Measurements from ENCODE around the gene CTPS1.

Gene CTPS1

GRCh38 chr1:40945491-40945973 is 34.0 kb upstream of the CTPS1 start (continued):
- TF ChIP-seq, protein P1, sequence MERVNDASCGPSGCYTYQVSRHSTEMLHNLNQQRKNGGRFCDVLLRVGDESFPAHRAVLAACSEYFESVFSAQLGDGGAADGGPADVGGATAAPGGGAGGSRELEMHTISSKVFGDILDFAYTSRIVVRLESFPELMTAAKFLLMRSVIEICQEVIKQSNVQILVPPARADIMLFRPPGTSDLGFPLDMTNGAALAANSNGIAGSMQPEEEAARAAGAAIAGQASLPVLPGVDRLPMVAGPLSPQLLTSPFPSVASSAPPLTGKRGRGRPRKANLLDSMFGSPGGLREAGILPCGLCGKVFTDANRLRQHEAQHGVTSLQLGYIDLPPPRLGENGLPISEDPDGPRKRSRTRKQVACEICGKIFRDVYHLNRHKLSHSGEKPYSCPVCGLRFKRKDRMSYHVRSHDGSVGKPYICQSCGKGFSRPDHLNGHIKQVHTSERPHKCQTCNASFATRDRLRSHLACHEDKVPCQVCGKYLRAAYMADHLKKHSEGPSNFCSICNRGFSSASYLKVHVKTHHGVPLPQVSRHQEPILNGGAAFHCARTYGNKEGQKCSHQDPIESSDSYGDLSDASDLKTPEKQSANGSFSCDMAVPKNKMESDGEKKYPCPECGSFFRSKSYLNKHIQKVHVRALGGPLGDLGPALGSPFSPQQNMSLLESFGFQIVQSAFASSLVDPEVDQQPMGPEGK (CRISPR knock-in tag; IDR thresholded peaks at IDR 0.05; ENCODE audit: borderline replicate concordance) = no peak
- TF ChIP-seq, protein P2, sequence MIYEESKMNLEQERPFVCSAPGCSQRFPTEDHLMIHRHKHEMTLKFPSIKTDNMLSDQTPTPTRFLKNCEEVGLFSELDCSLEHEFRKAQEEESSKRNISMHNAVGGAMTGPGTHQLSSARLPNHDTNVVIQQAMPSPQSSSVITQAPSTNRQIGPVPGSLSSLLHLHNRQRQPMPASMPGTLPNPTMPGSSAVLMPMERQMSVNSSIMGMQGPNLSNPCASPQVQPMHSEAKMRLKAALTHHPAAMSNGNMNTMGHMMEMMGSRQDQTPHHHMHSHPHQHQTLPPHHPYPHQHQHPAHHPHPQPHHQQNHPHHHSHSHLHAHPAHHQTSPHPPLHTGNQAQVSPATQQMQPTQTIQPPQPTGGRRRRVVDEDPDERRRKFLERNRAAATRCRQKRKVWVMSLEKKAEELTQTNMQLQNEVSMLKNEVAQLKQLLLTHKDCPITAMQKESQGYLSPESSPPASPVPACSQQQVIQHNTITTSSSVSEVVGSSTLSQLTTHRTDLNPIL (CRISPR knock-in tag; IDR thresholded peaks at IDR 0.05; ENCODE audit: low read depth) = no peak
- TF ChIP-seq ZNF70 (CRISPR knock-in tag; IDR thresholded peaks at IDR 0.05) = no peak

DNA sequence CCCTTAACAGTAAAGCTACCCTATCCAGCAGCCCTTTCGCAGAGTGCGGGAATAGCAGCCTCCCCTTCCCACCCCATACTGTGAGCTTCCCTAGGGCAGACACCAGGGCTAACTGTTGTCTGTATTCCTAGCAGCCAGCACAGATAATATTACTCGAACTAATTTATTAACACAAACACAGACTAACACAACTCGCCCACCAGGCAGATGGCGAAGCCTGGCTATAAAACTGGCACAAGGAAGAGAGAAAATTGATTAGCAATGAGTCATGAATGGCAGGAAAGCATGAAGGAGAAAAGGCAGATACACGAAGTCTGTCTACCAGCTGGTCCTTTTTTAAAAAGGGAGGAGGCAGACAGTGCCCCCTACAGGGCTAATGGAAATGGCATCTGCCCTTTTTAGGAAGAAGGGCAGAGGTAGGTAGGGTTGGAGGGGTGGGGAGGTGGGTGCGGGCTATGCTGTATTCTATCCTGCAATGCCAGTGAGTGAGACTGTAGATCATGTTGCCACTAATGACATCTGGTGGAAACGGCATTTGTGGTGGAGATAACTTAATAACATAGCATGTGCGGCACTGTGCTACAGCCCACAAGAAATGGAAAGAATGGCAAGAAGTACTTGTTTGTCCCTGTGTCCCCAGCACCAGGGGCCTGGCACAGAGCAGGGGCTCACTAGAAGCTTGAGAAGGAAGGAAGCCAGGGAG is 30.6 kb upstream of the CTPS1 start:
- TF ChIP-seq ISL1 (CRISPR knock-in tag; IDR thresholded peaks at IDR 0.05) (no peak), RARB (CRISPR knock-in tag; IDR thresholded peaks at IDR 0.05) (no peak), ZNF8 (CRISPR knock-in tag; IDR thresholded peaks at IDR 0.05) (no peak), ZFP3 (CRISPR knock-in tag; IDR thresholded peaks at IDR 0.05) (no peak), PPARA (CRISPR knock-in tag; IDR thresholded peaks at IDR 0.05; ENCODE audit: borderline replicate concordance) (no peak), ZC3H10 (CRISPR knock-in tag; IDR thresholded peaks at IDR 0.05) (no peak), CSDC2 (CRISPR knock-in tag; IDR thresholded peaks at IDR 0.05) (no peak), ARNTL (CRISPR knock-in tag; IDR thresholded peaks at IDR 0.05; ENCODE audit: borderline replicate concordance, low read depth) (no peak)
- TF ChIP-seq, protein P2 (CRISPR knock-in tag; IDR thresholded peaks at IDR 0.05; ENCODE audit: low read depth) = no peak
- TF ChIP-seq, protein P3, sequence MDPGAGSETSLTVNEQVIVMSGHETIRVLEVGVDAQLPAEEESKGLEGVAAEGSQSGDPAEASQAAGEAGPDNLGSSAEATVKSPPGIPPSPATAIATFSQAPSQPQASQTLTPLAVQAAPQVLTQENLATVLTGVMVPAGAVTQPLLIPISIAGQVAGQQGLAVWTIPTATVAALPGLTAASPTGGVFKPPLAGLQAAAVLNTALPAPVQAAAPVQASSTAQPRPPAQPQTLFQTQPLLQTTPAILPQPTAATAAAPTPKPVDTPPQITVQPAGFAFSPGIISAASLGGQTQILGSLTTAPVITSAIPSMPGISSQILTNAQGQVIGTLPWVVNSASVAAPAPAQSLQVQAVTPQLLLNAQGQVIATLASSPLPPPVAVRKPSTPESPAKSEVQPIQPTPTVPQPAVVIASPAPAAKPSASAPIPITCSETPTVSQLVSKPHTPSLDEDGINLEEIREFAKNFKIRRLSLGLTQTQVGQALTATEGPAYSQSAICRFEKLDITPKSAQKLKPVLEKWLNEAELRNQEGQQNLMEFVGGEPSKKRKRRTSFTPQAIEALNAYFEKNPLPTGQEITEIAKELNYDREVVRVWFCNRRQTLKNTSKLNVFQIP (CRISPR knock-in tag; IDR thresholded peaks at IDR 0.05; ENCODE audit: borderline replicate concordance, low read depth) = no peak
- ATAC-seq = peak; percentile 86

DNA sequence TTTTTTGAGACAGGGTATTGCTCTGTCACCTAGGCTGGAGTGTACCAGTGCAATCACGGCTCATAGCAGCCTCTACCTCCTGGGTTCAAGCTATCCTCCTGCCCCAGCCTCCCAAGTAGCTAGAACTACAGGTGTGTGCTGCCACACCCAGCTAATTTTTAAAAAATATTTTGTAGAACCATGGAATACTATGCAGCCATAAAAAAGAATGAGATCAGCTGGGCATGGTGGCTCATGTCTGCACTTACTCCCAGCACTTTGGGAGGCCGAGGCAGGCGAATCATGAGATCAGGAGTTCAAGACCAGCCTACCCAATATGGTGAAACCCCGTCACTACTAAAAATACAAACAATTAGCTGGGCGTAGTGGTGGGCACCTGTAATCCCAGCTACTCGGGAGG is 29.9 kb upstream of the CTPS1 start:
- no peak for TF ChIP-seq TOX (CRISPR knock-in tag; IDR thresholded peaks at IDR 0.05; ENCODE audit: borderline replicate concordance)
- TF ChIP-seq, protein P2 (CRISPR knock-in tag; IDR thresholded peaks at IDR 0.05; ENCODE audit: low read depth) = no peak
- TF ChIP-seq ZFP3 (CRISPR knock-in tag; IDR thresholded peaks at IDR 0.05) = no peak
- no peak for TF ChIP-seq ARNTL (CRISPR knock-in tag; IDR thresholded peaks at IDR 0.05; ENCODE audit: borderline replicate concordance, low read depth)
- no peak for TF ChIP-seq SNAI2 (CRISPR knock-in tag; IDR thresholded peaks at IDR 0.05)
- TF ChIP-seq CSDC2 (CRISPR knock-in tag; IDR thresholded peaks at IDR 0.05) = no peak
- no peak for TF ChIP-seq GLIS3 (CRISPR knock-in tag; IDR thresholded peaks at IDR 0.05)
- TF ChIP-seq, protein P3 (CRISPR knock-in tag; IDR thresholded peaks at IDR 0.05; ENCODE audit: borderline replicate concordance, low read depth) = no peak
- TF ChIP-seq ZNF8 (CRISPR knock-in tag; IDR thresholded peaks at IDR 0.05) = no peak
- no peak for TF ChIP-seq ZNF70 (CRISPR knock-in tag; IDR thresholded peaks at IDR 0.05)
- no peak for TF ChIP-seq BACH2 (CRISPR knock-in tag; IDR thresholded peaks at IDR 0.05; ENCODE audit: borderline replicate concordance)
- TF ChIP-seq ZFP30 (CRISPR knock-in tag; IDR thresholded peaks at IDR 0.05) = no peak
- TF ChIP-seq TCF4 (CRISPR knock-in tag; IDR thresholded peaks at IDR 0.05; ENCODE audit: borderline replicate concordance) = no peak

More for the DNA sequence above, 29.9 kb upstream of the CTPS1 start:
- ATAC-seq = no peak

All from SK-N-SH treated with all-trans-retinoic acid at 6 μM for 48 hours (cell line).